ENCODE data around the gene DLGAP4.
"Not testable (repeated sequence)": the region's sequence is repeated elsewhere in the genome, so short reads cannot be mapped to it uniquely, and the experiment has no call there.

Gene DLGAP4

DNA sequence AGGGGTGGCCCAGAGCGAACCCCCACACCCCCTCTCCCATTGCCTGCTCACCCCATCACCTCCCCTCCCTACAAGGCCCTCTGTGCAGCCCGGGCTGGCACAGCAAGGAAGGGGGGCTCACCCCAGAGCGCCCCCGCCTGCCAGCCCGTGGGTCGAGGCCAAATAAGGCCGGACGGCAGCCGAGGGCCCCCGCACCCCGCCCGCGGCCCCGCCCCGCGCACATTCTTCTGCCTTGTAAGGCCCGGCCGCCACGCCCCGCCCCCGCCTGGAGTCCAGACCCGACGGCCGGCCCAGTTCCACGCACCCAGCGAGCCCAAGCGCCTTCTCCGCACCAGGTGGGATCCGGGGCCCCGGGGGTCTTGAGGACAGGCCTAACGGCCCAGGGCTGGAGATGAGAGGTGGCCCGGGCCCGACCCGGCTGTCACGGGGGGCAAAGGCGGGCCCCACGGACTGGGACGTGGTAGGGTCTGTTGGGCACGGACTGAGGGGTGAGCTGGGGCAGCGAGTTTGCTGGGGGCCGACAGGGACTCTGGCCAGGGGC lies 235.2 kb downstream of the DLGAP4 start, which contains the start of gene MYL9:
TSS of gene MYL9 (plus strand) at position 293 of the 541 bp plus-strand sequence. CDS start 3,366 bp downstream, outside the sequence.
- no peak for DNase-seq (ENCODE audit: low read depth in 2 of 2)

GRCh38 chr20:36541768-36542488 lies 235.8 kb downstream of the DLGAP4 start:
- no peak for DNase-seq (ENCODE audit: low read depth in 2 of 2)

DNA sequence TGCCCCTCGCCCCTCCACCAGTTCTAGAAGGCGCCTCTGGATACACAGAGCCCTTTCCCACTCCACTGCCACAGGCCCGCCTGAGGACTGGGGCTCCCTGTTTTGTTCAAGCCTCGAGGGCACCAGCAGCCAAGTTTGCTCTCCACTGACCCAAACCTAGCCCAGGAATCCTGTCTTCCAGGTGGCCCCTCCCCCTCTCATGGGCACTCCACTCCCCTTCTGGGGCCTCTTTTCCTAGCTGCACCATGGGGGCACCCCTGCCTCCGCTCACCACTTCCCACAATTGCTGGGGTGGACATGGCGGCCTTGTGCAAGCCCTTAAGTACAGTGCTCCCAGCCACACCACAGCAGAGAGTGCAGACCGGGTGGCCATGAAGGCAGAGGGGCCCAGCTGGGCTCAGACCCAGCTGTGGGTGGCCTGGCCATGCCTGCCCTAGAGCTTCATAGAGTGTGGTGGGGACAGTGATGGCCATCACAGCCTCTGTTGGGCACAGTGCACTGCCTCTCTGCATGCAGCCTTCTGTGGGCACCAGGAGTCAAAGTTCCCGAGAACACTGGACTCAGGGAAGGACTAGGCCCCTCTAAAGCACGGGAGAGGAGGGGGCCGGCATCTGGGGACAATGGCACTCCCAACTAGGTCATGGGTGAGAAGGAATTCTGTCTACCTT lies 236.5 kb downstream of the DLGAP4 start:
- DNase-seq (ENCODE audit: low read depth in 2 of 2) = no peak

GRCh38 chr20:36543184-36544133 lies 237.3 kb downstream of the DLGAP4 start:
- no peak for DNase-seq (ENCODE audit: low read depth in 2 of 2)

- DNase-seq (ENCODE audit: low read depth in 2 of 2) = no peak
Observed at GRCh38 chr20:36544134-36545018, 238.2 kb downstream of the DLGAP4 start.

DNA sequence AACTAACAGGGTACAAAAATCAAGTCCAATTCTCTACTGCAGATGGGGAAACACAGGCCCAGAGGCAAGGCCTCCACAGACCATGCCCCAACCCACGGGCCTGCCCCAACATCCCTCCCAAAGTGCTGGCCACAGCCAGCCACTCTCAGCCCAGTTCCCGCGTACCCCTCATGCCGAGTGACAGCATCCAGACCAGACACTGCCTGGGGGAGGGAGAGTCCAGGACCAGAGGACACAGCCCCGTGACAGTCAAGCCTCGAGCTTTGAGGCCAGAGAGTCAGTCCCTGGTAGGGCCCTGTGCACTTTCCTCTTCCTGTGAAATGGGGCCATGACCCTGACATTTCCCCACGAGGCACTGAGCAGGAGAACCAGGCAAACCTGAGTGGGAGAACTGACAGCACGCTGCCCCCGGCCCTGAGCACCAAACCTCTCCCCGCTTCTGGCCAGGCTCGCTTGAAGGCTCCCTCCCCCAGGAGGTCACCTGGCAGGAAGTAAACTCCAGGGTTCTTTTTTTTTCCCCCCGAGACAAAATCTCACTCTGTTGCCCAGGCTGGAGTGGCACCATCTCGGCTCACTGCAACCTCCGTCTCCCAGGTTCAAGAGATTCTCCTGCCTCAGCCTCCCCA lies 240.1 kb downstream of the DLGAP4 start:
- DNase-seq (ENCODE audit: low read depth in 2 of 2) = no peak

- DNase-seq (ENCODE audit: low read depth in 2 of 2) = no peak
Observed at GRCh38 chr20:36547186-36548005, 241.3 kb downstream of the DLGAP4 start.

- DNase-seq (ENCODE audit: low read depth in 2 of 2) = no peak
Observed at GRCh38 chr20:36548006-36548315, 241.8 kb downstream of the DLGAP4 start.

- no peak for DNase-seq (ENCODE audit: low read depth in 2 of 2)
Observed at GRCh38 chr20:36548704-36549627, 242.8 kb downstream of the DLGAP4 start.

DNA sequence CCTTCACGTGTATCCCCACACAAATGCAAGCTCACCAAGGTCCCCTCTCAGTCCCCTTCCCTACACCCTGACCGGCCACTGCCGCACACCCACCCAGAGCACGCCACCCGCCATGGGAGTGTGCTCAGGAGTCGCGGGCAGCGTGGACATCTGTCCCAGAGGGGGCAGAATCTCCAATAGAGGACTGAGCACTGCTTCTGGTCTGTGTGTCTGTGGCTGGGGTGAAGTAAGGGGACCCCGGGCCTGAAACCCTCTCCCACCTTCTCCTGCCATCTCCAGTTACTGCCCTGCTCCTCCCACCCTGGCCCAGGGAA lies 243.4 kb downstream of the DLGAP4 start:
- no peak for DNase-seq (ENCODE audit: low read depth in 2 of 2)

GRCh38 chr20:36549942-36550789 lies 244.0 kb downstream of the DLGAP4 start:
- DNase-seq (ENCODE audit: low read depth in 2 of 2) = no peak

DNA sequence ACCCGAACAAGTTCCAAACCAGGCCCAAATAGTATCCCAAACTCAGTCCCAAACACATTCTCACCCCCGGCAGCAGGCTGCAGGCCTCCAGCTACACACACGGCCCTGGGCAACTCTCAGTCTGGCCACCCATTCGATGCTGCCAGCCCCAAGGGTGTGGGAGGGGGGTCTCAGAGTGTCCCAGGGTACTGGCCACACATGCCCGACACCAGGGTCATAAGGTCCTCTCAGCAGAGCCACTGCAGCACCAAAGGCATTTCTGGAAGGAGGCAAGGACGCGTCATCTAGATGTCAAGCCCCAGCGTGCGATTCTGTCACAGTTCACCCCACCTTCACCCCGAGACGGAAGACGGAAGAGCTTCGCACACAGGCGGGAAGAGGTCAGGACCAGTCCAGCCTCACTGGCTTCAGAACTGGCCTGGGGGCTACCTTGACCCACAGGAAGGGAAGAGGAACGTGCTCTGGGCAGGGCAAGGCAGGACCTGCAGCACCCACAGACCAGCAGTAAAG lies 244.7 kb downstream of the DLGAP4 start:
- no peak for DNase-seq (ENCODE audit: low read depth in 2 of 2)

DNA sequence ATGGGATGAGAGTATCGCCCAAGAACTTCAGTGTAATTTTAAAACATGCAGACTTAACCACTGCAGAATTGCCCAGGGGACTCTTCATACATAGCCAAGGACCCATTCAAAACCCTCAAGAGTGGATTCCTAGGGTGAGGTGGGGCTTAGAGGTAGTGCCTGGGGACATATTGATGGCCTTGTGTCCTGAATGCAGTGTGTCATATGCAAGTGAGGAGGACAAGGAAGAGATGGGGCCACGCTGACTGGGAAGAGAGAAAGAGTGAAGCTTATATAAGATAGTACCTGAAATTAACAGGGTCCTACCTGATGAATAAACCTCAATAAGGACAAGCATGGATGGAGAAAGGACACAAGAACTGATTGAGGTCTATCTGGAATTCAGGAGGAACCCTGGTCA lies 249.1 kb downstream of the DLGAP4 start:
- no peak for DNase-seq (ENCODE audit: low read depth in 2 of 2)

DNA sequence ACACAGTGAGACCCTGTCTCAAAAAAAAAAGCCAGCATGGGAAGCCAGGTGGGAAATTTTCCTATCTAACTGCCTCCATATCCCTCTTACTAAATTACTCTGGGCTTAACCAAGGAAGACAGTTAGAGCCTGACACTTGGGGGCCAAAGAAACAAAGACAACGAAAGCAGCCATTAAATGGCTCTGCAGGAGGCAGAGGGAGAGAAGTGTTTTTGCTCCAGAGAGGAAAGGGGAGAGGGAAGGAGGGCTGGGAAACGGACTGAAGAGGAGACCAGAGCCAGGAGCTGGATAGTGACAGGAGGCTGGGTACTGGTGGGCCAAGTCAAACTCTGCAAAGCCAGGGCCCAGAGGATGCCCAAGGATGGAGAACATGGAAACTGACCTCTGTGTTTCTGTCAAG lies 256.6 kb downstream of the DLGAP4 start:
- no peak for DNase-seq (ENCODE audit: low read depth in 2 of 2)

GRCh38 chr20:36563374-36563773 lies 257.2 kb downstream of the DLGAP4 start:
- no peak for DNase-seq (ENCODE audit: low read depth in 2 of 2)

DNA sequence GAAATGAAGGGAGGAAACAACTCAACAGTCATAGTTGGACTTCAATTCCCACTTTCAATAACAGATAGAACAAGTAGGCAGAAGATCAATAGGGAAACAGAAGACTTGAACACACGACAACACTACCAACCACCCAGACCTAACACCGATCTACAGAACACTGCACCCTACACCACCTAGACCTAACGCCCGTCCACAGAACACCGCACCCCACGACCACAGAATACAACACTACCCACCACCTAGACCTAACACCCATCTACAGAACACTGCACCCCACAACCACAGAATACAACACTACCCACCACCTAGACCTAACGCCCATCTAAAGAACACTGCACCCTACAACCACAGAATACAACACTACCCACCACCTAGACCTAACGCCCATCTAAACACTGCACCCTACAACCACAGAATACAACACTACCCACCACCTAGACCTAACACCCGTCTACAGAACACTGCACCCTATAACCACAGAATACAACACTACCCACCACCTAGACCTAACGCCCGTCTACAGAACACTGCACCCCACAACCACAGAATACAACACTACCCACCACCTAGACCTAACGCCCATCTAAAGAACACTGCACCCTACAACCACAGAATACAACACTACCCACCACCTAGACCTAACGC lies 258.1 kb downstream of the DLGAP4 start:
- not testable (repeated sequence) for DNase-seq (ENCODE audit: low read depth in 2 of 2)

DNA sequence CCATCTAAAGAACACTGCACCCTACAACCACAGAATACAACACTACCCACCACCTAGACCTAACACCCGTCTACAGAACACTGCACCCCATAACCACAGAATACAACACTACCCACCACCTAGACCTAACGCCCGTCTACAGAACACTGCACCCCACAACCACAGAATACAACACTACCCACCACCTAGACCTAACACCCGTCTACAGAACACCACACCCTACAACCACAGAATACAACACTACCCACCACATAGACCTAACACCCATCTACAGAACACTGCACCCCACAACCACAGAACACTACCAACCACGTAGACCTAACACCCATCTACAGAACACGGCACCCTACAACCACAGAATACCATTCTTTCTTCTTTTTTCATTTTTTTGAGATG lies 258.6 kb downstream of the DLGAP4 start:
- DNase-seq (ENCODE audit: low read depth in 2 of 2) = not testable (repeated sequence)
